ENCODE measurements around the gene CRABP1.

CRABP1 gene

DNA sequence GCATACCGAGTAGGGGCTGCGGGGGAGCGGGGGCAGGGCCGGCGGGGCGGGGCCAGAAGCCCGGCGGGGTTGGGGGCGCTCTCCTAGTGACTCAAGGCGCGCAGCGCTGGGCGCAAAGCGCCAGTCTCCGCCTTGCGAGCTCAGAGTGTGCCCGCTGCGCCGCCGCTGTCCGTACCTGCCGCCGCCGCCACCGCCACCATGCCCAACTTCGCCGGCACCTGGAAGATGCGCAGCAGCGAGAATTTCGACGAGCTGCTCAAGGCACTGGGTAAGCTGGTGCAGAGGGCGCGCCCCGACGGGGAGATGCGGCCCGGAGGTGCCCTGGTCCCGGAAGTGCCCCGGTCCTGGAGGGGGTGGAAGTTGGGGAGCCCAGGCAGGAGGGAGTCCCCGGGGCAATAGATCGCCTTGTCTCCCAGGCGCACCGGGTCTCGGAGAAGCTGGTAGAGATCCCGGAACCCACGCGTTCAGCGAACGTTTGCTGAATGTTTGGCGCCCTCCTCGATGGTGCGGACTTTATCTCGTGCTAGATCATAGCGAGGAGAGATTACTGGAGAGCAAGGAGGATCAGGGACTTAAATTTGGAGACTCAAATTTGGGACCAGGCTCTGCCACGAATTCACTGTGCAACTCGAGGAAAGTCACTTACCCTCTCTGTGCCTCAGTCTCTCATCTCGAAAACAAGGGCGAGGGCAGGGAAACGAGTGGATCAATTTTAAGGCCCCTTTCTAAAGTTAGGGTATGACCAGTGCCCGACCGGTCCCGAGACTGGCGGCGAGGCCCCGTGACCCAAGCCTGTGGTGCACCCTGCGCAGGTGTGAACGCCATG is at the start of gene CRABP1:
Gene CRABP1 (plus strand): TSS at position 123 of the 826 bp plus-strand sequence. CDS start 76 bp downstream, at position 199.
- peak; percentile 58 for DNase-seq

DNA sequence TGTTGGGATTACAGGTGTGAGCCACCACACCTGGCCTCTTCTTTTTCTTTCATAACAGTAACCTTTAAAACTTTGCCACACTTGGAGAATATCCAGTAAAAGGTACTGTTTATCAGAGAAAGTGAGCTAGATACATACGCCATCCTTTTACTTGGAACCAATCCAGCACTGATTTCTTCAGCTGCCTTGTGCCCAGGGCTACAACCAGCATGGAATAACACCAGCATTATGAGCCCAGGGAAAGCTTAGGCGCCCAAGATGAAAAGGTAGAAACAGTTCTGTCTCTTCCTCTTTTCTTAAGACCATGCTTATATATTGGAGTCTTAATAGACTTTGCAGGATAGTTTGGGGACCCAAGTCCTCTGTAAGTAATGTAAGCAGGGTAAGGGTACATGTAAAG is 49.1 kb upstream of the CRABP1 start:
- DNase-seq, result no peak

DNA sequence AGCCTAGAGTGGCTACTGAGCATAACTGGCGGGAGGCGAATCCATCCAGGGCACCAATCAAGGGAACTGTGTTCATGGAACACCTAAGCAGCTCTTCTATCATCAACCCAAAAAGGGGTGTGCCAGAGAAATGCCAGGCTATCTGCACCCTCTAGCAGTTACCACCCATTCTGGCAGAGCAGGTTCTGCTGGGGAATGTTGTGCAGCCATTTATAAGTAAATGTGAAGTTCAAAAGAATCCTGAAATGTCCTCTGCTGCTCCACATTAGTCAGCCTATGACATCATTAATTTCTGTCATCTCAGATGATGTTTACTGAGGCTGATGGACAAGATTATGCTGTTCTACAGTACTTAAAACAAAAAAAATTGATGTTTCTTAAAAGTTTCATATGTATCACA is 48.5 kb upstream of the CRABP1 start:
- no peak for DNase-seq

DNA sequence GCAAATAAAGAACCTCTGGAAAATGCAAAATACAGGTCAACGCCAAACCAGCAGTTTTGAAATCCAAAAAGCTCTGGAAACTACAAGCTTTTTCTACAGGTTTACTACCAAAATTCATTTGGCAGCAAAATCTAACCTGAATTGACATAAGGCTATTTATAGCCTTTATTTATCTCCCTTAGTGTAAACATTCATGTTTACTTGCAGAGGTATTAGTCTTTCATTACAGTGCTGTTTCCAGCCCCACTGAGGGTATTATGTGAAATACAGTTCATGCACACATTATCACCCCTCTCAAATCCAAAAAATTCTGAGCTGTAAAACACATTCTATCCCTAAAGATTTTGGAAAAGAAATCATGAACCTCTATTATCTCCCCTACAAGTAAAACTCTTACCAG is 47.9 kb upstream of the CRABP1 start:
- DNase-seq, result no peak

DNA sequence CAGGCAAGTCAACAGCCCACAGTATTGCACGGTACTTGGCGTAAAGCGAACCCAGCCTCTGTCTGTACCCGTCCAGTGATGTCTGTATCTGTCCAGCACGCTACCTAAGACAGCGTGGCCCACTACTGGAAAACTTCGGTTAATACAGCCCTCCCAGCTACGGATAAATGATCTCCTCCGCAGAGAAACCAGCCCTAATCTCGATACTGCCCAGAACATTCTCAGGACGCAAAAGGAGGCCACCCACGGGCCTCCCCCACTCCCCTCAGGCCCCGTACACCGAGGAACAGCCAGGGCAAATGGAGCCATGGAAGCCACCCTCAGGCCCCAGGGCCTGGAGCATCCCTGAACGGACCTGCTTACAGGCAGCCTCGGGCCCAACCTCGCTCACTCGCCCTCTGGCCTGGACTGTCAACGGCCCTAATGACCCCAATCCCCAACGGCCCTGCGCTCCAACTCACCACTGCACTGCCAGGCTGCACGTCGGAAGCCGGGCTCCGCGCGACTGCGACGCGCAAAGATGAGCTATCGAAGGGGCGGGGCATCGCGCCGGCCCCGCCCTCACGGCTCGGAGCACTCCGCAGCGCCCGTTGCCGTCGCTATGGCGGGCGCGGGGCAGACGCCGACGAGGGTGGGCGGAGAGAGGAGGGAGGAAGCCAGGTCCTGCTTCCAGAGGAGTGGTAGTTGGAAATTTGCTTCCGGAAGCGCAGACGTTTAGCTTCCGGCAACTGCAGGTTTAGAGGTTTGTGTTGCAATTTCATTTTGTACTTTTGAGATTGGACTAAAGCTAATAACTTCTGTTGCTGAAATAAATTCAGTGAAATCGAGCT is 40.8 kb upstream of the CRABP1 start, which contains the start of gene SKIC8:
Gene SKIC8 (minus strand): TSS at position 509 of the 830 bp plus-strand sequence. CDS start 3,923 bp downstream, outside the sequence.
- DNase-seq, result peak; percentile 92

DNA sequence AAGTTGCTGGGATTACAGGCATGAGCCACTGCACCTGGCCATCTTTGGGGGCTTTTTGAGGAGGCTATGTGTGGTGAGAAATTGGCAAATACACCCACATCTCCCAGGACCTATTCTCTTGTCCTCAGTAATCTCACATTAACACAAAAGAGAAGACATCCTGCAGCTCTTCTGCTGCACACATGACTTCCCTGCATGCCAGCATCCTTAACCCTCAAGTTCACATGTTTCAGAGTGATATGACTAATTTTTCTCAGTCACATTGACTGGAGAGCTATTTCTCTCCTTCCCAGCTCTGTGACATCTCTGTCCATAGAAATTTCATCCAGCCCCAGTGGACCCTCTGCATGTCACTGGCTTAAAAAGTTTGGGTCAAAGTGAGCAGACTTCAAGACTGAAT is 38.8 kb upstream of the CRABP1 start:
- no peak for DNase-seq

DNA sequence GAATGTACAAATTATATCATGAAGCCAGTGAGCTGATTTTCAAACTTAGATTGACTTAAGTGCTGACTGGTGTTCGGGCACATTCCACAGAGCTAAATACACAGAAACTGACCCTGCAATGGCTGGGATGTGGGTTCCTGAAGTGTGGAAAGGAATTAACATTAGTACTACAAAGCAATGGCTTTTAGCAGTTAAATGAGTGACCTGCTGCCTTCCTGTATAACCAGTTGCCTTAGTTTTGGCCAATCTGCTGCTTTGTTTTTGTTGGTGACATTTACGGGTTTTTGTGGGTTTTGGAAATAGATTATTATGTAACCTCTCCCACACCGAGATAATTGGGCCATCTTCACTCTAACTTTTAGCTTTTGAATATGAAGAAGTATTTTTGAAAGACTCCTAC is 38.3 kb upstream of the CRABP1 start:
- DNase-seq, result no peak

DNA sequence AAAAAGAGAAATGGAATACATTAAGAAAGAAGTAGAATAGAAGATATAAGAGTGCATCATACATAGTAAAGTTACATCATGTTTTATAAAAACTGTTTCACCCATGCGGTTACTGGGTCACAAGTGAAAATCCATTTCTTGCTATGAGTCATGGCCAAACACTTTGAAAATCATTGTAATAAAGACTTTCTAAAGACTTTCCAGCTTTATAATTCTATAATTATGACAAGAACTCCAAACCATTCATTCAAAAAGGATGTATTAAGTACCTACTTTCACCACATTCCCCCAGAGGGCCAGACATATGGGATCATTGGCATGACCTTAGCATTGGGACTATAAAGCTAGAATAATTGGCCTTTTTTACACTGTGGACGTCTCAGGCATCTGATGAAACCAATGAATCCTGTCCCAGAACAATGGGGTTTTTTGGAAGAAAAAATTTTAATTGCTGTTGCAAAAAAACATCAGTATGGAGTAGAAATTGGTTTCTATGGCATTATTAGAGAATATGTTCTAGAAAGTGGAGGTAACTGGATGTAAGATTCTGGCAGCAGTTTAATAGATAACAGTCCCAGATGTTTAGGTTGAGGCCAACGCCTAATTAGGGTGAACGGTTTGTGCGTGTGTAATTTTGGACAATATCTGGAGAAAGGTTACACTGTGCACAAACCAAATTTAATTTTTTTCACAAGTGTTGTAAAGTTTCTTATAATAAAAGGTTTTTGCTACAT is 37.4 kb upstream of the CRABP1 start:
- no peak for DNase-seq

DNA sequence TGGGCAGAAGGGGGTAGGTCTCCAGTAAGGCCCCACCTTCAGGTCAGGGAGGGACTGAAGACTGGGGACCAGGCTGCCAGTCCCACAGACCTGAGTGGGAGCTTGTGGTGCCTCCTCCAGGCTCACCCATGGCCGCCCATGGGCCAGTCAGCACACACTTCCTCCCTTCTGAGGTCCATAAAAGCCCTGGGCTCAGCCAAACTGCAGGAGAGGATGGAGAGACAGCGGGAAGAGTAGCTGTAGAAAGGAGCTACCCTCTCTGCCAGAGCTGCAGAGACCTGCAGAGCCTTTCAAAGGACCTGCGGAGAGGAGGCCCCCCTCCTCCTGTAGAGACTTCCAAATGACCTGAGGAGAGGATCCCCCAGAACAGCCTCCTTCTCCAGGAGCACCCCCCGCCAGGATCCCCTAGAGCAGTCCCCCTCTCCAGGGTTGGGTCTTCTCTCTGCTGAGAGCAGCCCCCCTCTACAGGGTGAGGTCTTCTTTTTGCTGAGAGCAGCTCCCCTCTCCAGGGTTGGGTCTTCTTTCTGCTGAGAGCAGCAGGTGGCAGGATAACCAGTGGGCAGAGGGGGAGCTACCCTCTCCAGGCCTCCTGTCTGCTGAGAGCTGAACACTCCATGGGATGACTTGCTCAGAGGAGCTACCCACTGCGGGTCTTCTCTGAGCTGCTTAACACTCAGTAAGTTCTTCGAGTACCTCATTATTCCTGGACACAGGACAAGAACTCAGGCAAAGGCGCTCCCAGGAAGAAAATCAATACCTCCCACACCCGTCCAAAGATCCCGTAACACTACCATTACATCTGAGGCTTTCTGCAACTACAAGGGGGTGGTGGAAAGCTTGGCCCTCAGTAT is 35.7 kb upstream of the CRABP1 start:
- DNase-seq, result no peak

DNA sequence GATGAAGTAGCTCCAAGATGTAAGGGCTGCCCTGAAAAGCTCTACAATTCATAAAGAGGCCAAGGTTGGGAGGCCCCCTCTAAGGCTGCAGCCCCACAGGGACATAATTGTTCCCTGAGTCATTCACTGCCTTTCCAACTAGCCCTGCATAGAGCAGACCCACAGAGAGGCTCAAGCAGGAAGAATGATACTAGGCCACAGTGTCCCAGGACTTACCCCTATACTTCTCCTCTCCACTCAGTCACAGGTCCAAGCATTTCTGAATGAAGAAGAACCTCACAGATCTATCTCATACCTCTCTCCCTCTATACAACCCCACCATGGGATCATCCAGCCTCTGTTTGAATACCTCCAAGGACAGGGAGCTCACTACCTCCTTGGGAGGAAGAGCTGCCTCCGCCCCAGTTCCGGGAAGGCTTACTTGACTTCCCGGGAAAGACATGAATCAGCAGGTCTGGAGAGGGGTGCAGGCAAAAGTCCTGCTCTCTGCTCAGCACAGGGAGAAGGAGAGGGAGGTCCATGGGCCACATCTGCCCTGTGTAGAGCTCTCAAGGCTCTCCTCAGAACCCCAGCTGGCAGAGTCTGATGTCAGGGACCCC is 33.9 kb upstream of the CRABP1 start:
- no peak for DNase-seq

DNA sequence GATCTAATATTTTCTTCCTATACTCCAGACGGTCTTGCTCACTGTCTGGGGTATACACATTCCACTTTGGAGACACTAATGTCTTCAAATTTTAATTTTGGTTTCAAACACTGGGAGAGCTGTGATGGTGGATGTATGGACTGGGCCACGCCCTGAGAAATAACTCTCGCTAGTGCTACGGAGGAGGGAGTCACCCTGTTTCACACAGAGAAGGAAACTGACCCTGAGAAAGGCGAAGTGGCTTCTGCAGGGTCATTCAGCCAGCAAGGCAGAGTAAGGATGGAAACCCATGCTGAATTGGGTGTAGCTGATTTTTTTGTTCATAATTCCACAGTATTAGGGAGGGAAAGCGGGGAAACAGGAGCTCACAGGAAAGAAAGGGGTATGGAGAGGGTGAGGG is 32.2 kb upstream of the CRABP1 start:
- no peak for DNase-seq

DNA sequence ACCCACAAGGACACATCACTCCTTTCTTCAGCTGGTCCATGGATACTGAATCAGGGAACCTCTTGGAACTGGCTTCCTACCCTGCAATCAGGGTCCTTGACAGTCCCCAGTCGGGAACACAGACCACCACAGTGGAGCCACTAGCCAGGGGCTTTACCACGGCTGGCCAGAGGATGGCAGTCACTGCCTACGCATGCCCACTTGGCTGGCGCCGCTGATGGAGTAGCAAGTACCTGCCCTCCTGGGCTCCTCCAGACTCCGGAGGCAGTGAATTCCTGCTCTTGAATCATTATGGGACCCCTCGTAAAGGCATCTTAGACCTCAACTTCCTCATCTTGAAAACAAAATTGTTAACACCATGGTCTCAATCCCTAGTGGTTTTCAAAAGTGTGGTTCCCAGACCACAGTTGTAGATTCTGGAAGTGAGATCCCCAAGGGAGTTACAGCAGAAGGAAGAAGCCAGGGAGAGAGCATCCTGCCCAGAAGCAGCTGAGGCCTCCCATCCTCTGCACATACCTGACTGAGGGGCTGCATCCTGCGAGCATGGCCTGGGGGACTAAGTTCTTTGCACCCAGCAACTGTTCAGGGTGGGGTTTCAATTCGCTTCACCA is 31.6 kb upstream of the CRABP1 start:
- peak; percentile 69 for DNase-seq

DNA sequence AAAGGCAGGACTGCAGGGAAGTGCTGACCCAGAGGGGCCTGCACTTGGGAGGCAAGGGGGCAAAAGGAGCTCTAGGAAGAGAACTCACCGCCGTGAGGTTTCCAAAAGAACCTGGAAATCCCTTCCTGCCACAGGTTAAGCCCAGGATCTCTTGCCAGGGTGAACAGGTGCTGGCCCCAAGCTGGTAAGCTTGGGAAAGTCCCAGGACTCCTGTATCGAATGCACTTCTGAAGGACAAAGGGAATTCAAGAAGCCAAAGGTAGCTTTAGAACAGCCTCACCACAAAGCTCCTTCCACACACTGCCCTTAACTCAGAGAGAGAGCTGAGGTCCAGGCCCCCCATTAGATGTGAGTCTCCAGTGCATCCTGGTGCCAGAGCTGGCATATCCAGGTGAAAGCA is 28.9 kb upstream of the CRABP1 start:
- DNase-seq, result no peak

DNA sequence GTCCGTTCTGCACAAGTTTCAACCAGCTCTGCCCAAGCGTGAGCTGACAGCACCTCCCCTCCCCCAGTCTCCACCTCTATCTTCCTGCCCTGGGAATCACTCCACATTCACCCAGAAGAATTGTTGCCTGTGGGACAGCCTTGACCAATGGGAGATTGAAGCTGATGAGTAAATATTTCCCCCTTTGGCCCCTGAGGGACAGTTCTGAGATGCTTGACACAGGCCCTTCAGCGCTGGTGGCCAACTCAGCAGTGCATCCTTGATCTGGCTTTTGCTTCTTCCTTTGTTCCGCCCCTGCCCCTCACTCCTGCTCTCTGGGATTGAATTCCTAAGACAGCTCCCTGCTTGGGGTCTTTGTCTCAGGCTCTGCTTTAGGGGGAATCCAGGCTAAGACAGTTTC is 27.6 kb upstream of the CRABP1 start:
- no peak for DNase-seq

DNA sequence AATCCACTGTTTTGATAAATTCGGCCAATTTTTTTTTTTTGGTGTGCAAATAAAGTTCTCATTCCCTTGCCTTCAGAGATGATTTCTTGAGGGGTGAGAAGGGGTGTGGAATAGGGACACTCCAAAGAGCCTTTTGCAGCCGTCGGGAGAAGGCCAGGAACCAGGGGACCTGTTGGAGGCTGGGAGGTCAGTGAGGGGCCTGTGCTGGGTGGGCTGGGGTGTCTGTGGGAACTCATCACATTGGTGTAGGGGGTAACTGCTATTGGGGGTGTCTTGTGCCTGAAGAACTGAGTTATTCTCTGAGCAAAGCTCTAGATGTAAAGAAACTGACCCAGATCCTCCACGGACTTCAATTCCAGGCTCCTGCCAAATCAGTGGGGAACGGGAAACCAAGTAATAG is 27.2 kb upstream of the CRABP1 start:
- no peak for DNase-seq

DNA sequence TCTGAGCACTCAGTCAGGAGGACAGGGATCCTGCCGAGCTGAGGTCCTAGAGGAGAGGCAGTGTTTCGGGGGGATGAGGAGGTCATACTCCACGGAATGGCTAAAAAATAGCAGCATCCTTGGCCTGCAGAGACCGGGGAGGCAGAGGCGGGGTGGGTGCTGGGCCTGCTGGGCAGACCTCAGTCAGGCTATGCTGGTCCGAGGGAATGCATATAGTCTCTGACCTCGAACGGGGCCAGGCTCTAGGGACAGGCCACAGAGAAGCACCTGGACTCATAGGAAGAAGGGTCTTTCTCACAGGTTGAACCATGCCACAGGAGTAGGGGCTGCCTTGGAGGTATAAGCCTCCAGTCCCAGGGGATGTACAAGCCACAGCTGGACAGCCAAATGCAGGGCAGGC is 26.8 kb upstream of the CRABP1 start:
- DNase-seq, result no peak

DNA sequence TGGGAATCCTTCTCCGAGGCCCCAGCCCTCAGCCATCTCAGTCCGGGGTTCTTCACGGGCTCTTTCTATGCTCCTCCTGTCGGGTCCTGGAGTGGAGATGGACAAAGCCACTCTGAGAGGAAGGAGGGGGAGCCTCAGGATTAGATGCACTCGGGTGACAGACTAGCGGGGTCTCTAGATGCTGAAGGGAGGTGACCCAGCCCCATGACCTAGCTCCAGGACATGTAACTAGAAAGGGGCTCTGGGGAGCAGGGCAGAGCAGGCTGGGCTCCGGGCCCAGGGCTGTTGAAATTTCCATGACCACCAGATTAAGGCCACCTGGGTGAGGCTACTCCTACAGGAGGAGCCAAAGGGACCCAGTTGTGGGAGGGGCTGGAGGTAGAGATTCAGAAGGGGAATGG is 26.0 kb upstream of the CRABP1 start:
- DNase-seq, result no peak

DNA sequence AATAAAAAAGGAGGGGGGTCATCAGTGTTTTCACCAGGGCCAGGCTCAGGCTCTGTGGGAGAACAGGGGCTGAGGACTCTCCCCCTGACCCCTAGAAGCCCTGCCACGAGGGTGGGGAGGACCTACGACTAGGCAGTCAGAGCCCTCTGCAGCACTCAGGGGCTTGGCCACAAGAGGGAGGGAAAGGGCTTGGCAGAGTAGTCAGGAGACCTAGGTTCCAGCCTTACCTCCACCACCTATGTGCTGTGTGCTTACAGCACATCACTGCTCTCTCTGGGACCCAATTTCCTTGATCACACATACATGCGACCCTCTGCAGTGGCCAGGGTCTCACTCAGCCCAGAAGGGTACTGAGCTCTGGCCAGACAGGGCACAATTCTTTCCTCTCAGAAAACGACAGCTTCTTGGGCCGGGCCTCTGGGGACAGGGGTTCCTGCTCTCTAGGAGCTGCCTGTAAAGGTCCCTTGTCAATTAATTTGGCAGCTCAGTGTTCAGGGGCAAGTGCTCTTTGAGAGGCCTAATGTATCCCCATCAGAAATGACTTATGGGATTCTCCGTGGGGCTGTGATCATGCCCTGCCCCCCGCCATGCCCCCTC is 24.4 kb upstream of the CRABP1 start:
- peak; percentile 54 for DNase-seq

DNA sequence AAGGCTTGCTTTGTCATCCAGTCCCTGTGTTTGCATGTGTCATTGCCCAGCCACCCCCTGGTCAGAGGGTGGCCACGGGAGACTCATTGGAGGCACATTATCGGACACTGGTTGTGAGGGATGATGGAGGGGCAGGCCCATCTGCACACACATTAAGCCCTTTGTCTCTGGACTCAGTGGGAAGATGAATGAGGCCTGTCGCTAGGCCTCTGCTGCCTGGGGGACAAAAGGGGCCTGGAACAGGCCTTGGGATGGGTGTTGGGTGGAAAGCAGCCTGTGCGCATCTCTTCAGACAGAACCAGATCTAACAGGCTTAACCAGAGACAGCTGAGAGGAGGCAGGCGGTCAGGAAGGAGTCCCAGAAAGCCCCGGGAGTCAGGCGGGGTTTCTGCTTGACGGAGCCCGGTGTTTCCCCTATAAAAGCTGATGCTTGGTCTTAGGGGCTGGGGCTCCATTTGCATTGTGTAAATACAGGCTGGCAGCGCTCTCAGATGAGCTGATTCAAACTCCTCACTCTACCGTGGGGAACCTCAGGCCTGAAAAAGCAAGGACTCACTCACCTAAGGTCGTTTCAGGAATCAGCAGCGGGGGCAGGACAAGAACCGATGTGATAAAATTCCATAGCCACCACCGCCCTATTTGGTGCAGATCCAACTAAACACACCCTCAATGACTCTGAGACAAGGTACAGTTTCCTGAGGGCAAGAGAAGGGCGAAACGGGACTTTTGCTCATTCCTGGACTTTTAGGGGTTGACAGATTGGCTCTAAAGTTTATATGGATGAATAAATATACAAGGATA is 23.7 kb upstream of the CRABP1 start:
- DNase-seq, result no peak

DNA sequence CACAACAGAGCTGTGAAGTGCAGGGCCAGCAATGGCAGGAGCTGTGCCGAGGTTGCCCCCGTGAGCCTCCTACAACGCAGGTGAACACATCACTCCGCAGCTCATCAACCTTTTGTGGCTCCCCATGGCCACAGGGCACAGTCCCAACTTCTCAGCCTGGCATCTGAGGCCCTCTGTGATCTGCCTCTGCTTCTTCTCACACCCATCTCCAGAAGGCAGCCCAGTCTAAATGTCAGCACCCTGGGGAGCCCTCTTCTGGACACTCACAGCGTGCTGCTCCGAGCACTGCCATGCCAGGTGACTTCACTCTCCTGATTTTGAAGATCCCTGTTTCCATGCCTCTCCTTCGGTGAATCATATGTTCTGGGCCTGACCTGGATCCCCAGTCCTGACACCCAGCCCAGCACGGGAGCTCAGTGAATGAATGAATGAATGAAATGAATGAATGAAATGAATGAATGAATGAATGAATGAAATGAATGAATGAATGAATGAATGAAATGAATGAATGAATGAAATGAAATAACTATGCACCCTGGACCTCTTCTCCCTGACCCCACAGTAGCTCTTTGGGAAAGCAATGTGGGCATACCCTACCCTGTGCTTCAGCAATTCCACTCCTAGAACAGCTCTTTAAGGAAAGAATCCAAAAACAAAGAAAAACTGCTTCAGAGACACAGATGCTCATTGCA is 22.9 kb upstream of the CRABP1 start:
- DNase-seq, result no peak

Data from COR-L47 (cell line).